ENCODE data around the gene MICAL3. TPM values are rescaled to one million over a fixed set of nuclear protein-coding genes. Genes with fewer than 3 reads are reported as not detected.

Gene MICAL3
- total RNA-seq, 4 donors from 2014 or later: 30.4 to 57.1 (median 37.7) TPM

- H3K4me1 ChIP-seq: peaks cover 53% of the 10 kb centered on the region
- no peaks in the 10 kb centered on the region for H3K27me3 ChIP-seq
- WGBS: 75% methylated on average over 14 of the region's 15 CpGs
- H3K27ac ChIP-seq: no peak overlapping the region
- H3K36me3 ChIP-seq: no peaks in the 10 kb centered on the region
- DNase-seq (ENCODE audit: low spot score in 2 of 2): peak in 1 of 2 donors; percentile 37
- TF ChIP-seq CTCF (IDR thresholded peaks at IDR 0.05) (no peak), POLR2AphosphoS5 (IDR thresholded peaks at IDR 0.05) (no peak), POLR2A (IDR thresholded peaks at IDR 0.05) (no peak), EP300 (IDR thresholded peaks at IDR 0.05) (no peak)
- H3K4me3 ChIP-seq: no peak overlapping the region
- H3K9me3 ChIP-seq: no peaks in the 10 kb centered on the region
These were observed 79.0 kb downstream of the MICAL3 start for GRCh38 chr22:17945156-17945887.

GRCh38 chr22:17944256-17944655 lies 80.1 kb downstream of the MICAL3 start:
- Histone ChIP-seq H3K27ac (no peak overlapping the region), H3K27me3 (no peaks in the 10 kb centered on the region), H3K4me3 (no peak overlapping the region), H3K9me3 (no peaks in the 10 kb centered on the region), H3K36me3 (no peaks in the 10 kb centered on the region), H3K4me1 (peaks cover 50% of the 10 kb centered on the region)
- TF ChIP-seq POLR2AphosphoS5 (IDR thresholded peaks at IDR 0.05) (no peak), CTCF (IDR thresholded peaks at IDR 0.05) (no peak), POLR2A (IDR thresholded peaks at IDR 0.05) (no peak), EP300 (IDR thresholded peaks at IDR 0.05) (no peak)
- 88% methylated on average over 9 of the region's 9 CpGs for WGBS
- peak in 1 of 2 donors; percentile 67 for DNase-seq (ENCODE audit: low spot score in 2 of 2)

GRCh38 chr22:17943533-17944249 lies 80.7 kb downstream of the MICAL3 start:
- 79% methylated on average over 6 of the region's 6 CpGs for WGBS
- Histone ChIP-seq H3K4me1 (peaks cover 53% of the 10 kb centered on the region), H3K27ac (no peak overlapping the region), H3K27me3 (no peaks in the 10 kb centered on the region), H3K36me3 (no peaks in the 10 kb centered on the region), H3K9me3 (no peaks in the 10 kb centered on the region), H3K4me3 (no peak overlapping the region)
- DNase-seq (ENCODE audit: low spot score in 2 of 2): peak in 1 of 2 donors; percentile 55
- no peak for TF ChIP-seq EP300 (IDR thresholded peaks at IDR 0.05)
- no peak for TF ChIP-seq CTCF (IDR thresholded peaks at IDR 0.05)
- no peak for TF ChIP-seq POLR2A (IDR thresholded peaks at IDR 0.05)
- TF ChIP-seq POLR2AphosphoS5 (IDR thresholded peaks at IDR 0.05): no peak

GRCh38 chr22:17942721-17943120 lies 81.6 kb downstream of the MICAL3 start:
- TF ChIP-seq POLR2A (IDR thresholded peaks at IDR 0.05): no peak
- no peak for TF ChIP-seq CTCF (IDR thresholded peaks at IDR 0.05)
- TF ChIP-seq EP300 (IDR thresholded peaks at IDR 0.05): no peak
- no peak for TF ChIP-seq POLR2AphosphoS5 (IDR thresholded peaks at IDR 0.05)

More at GRCh38 chr22:17942721-17943120, 81.6 kb downstream of the MICAL3 start:
- Histone ChIP-seq H3K27ac (no peak overlapping the region), H3K4me1 (peaks cover 56% of the 10 kb centered on the region), H3K27me3 (no peaks in the 10 kb centered on the region), H3K9me3 (no peaks in the 10 kb centered on the region), H3K4me3 (no peak overlapping the region), H3K36me3 (no peaks in the 10 kb centered on the region)
- 94% methylated on average over 5 of the region's 8 CpGs for WGBS
- DNase-seq (ENCODE audit: low spot score in 2 of 2): no peak

Measured in suprapubic skin (tissue), 4 donors.